Measurements from ENCODE around the gene LAMP2.
"Not testable (repeated sequence)": the region's sequence is repeated elsewhere in the genome, so short reads cannot be mapped to it uniquely, and the experiment has no call there.

- not testable (repeated sequence) for TF ChIP-seq EZH2 (IDR thresholded peaks at IDR 0.05; ENCODE audit: insufficient read depth, poor library complexity, severe bottlenecking); EZH2phosphoT487 (IDR thresholded peaks at IDR 0.05; ENCODE audit: insufficient read depth, low read depth)
These were observed 561 bp upstream of the LAMP2 start for GRCh38 chrX:120469657-120470056.
